Measurements from ENCODE around the gene MRPL28.
"Not testable (repeated sequence)": the region's sequence is repeated elsewhere in the genome, so short reads cannot be mapped to it uniquely, and the experiment has no call there.

MRPL28 gene

GRCh38 chr16:370443-370842 is at the start of gene MRPL28:
MRPL28 (minus strand) TSS chr16:370538; CDS start chr16:370218, 320 bp downstream.
- peak; percentile 94 for DNase-seq (ENCODE audit: low read depth)

GRCh38 chr16:415170-415498 is 44.8 kb upstream of the MRPL28 start:
- not testable (repeated sequence) for DNase-seq (ENCODE audit: low read depth)

GRCh38 chr16:414395-415169 is 44.2 kb upstream of the MRPL28 start:
- DNase-seq (ENCODE audit: low read depth), result no peak

GRCh38 chr16:411576-412265 is 41.4 kb upstream of the MRPL28 start:
- DNase-seq (ENCODE audit: low read depth), result no peak

GRCh38 chr16:410516-411178 is 40.3 kb upstream of the MRPL28 start:
- DNase-seq (ENCODE audit: low read depth), result no peak

- DNase-seq (ENCODE audit: low read depth), result no peak
Observed at GRCh38 chr16:407253-407652, 36.9 kb upstream of the MRPL28 start.

GRCh38 chr16:405548-406506 is 35.5 kb upstream of the MRPL28 start:
- DNase-seq (ENCODE audit: low read depth), result no peak

GRCh38 chr16:404971-405486 is 34.7 kb upstream of the MRPL28 start:
- DNase-seq (ENCODE audit: low read depth), result no peak

- DNase-seq (ENCODE audit: low read depth), result peak; percentile 86
Observed at GRCh38 chr16:401468-402348, 31.4 kb upstream of the MRPL28 start, which contains the start of gene DECR2. DECR2 (plus strand) TSS chr16:401885; CDS start chr16:401964, 79 bp downstream.

- no peak for DNase-seq (ENCODE audit: low read depth)
Observed at GRCh38 chr16:400061-400591, 29.8 kb upstream of the MRPL28 start.

GRCh38 chr16:399340-400019 is 29.1 kb upstream of the MRPL28 start:
- no peak for DNase-seq (ENCODE audit: low read depth)

GRCh38 chr16:398561-399339 is 28.4 kb upstream of the MRPL28 start:
- no peak for DNase-seq (ENCODE audit: low read depth)

- peak; percentile 78 for DNase-seq (ENCODE audit: low read depth)
Observed at GRCh38 chr16:397736-398332, 27.5 kb upstream of the MRPL28 start.

GRCh38 chr16:397135-397661 is 26.9 kb upstream of the MRPL28 start, which contains the start of gene NME4:
NME4 (plus strand) TSS chr16:397199; CDS start chr16:397223, 24 bp downstream.
- peak; percentile 54 for DNase-seq (ENCODE audit: low read depth)

- DNase-seq (ENCODE audit: low read depth), result peak; percentile 72
Observed at GRCh38 chr16:396605-397004, 26.3 kb upstream of the MRPL28 start.

- DNase-seq (ENCODE audit: low read depth), result no peak
Observed at GRCh38 chr16:396199-396598, 25.9 kb upstream of the MRPL28 start.

GRCh38 chr16:392450-393030 is 22.2 kb upstream of the MRPL28 start:
- DNase-seq (ENCODE audit: low read depth), result no peak

- peak; percentile 94 for DNase-seq (ENCODE audit: low read depth)
Observed at GRCh38 chr16:391885-392335, 21.6 kb upstream of the MRPL28 start.
